ENCODE results near the gene COPS6. TPM values are rescaled to one million over a fixed set of nuclear protein-coding genes. Genes with fewer than 3 reads are reported as not detected.

Gene COPS6
- total and polyA plus RNA-seq, 7 donors: 58.4 to 91.3 (median 80.2) TPM

- TF ChIP-seq EP300 (IDR thresholded peaks at IDR 0.05) (no peak), POLR2AphosphoS5 (IDR thresholded peaks at IDR 0.05) (no peak), POLR2A (IDR thresholded peaks at IDR 0.05) (no peak), CTCF (IDR thresholded peaks at IDR 0.05) (no peak)
- Histone ChIP-seq H3K27ac (no peak overlapping the region), H3K36me3 (peaks cover 5 to 74% (median 32%) of the 10 kb centered on the region in 4 donors), H3K4me3 (no peak overlapping the region), H3K27me3 (no peaks in the 10 kb centered on the region), H3K4me1 (no peaks in the 10 kb centered on the region), H3K9me3 (no peaks in the 10 kb centered on the region)
- WGBS, 2 donors: 91 to 92% methylated on average over 5 of the region's 5 CpGs
- DNase-seq: no peak
- intact Hi-C loops (cut with DNase I): no loop called here
Observed at GRCh38 chr7:100059251-100059739, 29.5 kb upstream of the COPS6 start.

- Histone ChIP-seq H3K36me3 (peaks cover 8 to 79% (median 34%) of the 10 kb centered on the region in 4 donors), H3K4me1 (peaks cover 0 to 20% (median 16%) of the 10 kb centered on the region in 4 donors), H3K27me3 (no peaks in the 10 kb centered on the region), H3K4me3 (no peak overlapping the region), H3K9me3 (no peaks in the 10 kb centered on the region), H3K27ac (no peak overlapping the region)
- 94 to 95% methylated on average over 11 of the region's 11 CpGs for WGBS, 2 donors
- DNase-seq: no peak
- intact Hi-C loops (cut with DNase I): no loop called here
- TF ChIP-seq POLR2A (IDR thresholded peaks at IDR 0.05) (no peak), EP300 (IDR thresholded peaks at IDR 0.05) (no peak), CTCF (IDR thresholded peaks at IDR 0.05) (no peak), POLR2AphosphoS5 (IDR thresholded peaks at IDR 0.05) (no peak)
Observed at GRCh38 chr7:100061518-100062193, 27.1 kb upstream of the COPS6 start.

DNA sequence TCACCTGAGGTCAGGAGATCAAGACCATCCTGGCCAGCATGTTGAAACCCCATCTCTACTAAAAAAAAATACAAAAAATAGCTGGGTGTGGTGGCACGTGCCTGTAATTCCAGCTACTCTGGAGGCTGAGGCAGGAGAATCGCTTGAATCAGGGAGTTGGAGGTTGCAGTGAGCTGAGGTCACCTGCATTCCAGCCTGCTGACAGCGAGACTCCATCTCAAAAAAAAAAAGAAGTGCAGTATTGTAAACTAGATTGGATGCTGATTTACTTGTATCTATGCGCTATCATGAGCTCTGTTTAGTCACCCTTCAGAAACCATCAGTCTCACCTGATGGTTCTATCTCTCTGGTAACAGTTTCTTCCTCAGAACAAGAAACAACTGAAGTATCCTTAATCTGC is 25.4 kb upstream of the COPS6 start:
- no peaks in the 10 kb centered on the region for H3K27me3 ChIP-seq
- peaks cover 0 to 24% (median 17%) of the 10 kb centered on the region in 4 donors for H3K4me1 ChIP-seq
- no peaks in the 10 kb centered on the region for H3K9me3 ChIP-seq
- DNase-seq: no peak
- intact Hi-C loops (cut with DNase I): no loop called here
- WGBS, 2 donors: 90 to 96% methylated on average over 4 of the region's 4 CpGs
- H3K27ac ChIP-seq: no peak overlapping the region
- H3K36me3 ChIP-seq: peaks cover 8 to 61% (median 22%) of the 10 kb centered on the region in 4 donors
- TF ChIP-seq POLR2A (IDR thresholded peaks at IDR 0.05) (no peak), EP300 (IDR thresholded peaks at IDR 0.05) (no peak), CTCF (IDR thresholded peaks at IDR 0.05) (no peak), POLR2AphosphoS5 (IDR thresholded peaks at IDR 0.05) (no peak)
- no peak overlapping the region for H3K4me3 ChIP-seq

- 97% methylated on average over 9 of the region's 9 CpGs for WGBS, 2 donors
- no peaks in the 10 kb centered on the region for H3K9me3 ChIP-seq
- TF ChIP-seq EP300 (IDR thresholded peaks at IDR 0.05): no peak
- no peaks in the 10 kb centered on the region for H3K27me3 ChIP-seq
- peaks cover 0 to 24% (median 17%) of the 10 kb centered on the region in 4 donors for H3K4me1 ChIP-seq
- intact Hi-C loops (cut with DNase I): no loop called here
- peaks cover 8 to 59% (median 17%) of the 10 kb centered on the region in 4 donors for H3K36me3 ChIP-seq
- no peak overlapping the region for H3K4me3 ChIP-seq
- H3K27ac ChIP-seq: peak overlapping the region in 1 of 4 donors; percentile 87
- no peak for DNase-seq
Observed at GRCh38 chr7:100064162-100064561, 24.6 kb upstream of the COPS6 start.

DNA sequence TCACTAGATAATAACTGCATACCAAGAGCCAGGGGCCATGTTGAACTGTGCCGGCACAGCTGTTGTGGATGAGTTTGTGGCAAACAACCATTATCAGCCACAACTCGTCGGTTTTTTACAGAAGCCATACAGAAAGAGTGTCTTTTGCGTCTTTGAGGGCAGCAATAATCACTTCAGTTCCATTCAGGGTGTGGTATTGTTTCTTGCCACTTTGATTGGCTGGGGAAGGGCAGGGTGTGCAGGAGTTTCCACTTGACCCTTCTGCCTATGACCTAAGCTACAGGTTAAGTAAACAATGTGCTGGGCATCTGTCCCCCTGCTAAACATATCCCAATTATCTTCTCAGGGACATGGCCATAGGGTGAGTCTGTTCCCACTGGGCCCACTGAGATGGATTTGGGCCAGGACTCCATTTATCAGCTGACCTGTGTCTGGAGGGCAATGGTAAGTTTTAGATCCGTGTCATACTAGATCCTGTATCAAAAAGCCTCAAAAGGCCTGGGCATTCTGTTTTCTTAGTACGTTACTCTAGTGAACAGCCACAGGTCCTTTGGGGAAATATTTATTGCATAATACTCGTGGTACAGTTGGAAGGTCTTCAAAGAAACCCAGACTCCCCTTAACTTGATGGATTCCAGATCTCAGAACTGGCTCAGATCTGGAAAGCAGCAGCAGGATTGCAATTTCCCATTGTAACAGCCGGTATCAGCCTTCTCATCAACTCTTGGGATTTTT is 23.1 kb upstream of the COPS6 start:
- TF ChIP-seq POLR2A (IDR thresholded peaks at IDR 0.05): no peak
- TF ChIP-seq EP300 (IDR thresholded peaks at IDR 0.05): peak; percentile 41 to 92 (median 78)
- peak; percentile 93 to 97 (median 94) for TF ChIP-seq POLR2AphosphoS5 (IDR thresholded peaks at IDR 0.05)
- TF ChIP-seq CTCF (IDR thresholded peaks at IDR 0.05): no peak
- peaks cover 0 to 24% (median 17%) of the 10 kb centered on the region in 4 donors for H3K4me1 ChIP-seq
- intact Hi-C loops (cut with DNase I): loop anchor here (2.0 kb wide), 1 partner anchor 15 kb away; the partner anchor contains the start of gene ZNF3
- peak overlapping the region; percentile 50 to 87 (median 84) for H3K27ac ChIP-seq
- H3K27me3 ChIP-seq: no peaks in the 10 kb centered on the region
- H3K9me3 ChIP-seq: peaks cover 0 to 7% (median 1%) of the 10 kb centered on the region in 4 donors
- peaks cover 15 to 59% (median 23%) of the 10 kb centered on the region in 4 donors for H3K36me3 ChIP-seq
- peak; percentile 75 for DNase-seq
- H3K4me3 ChIP-seq: no peak overlapping the region
- 74 to 77% methylated on average over 8 of the region's 8 CpGs for WGBS, 2 donors
